OCI-LY3 (cell line): Measurements from ENCODE around the gene OR52K1.

Experiments used
- CTCF ChIP-seq: fragments of 200-600, 300-600 bp; sonication (generic); IDR thresholded peaks from 2 replicates; pipeline ENCODE4 v1.5.1; 2014; ENCODE audit warnings: antibody characterized with exemption, low read length, low read depth
- EZH2phosphoT487 ChIP-seq: fragments of 200-600 bp; shearing (Covaris generic); IDR thresholded peaks from 2 replicates; pipeline ENCODE4 v1.6.1; 2018; ENCODE audit warnings: antibody characterized with exemption, mixed run types, low read depth

- TF ChIP-seq EZH2phosphoT487 (no peak), CTCF (no peak)
Observed at GRCh38 chr11:4541071-4541470, 58.6 kb downstream of the OR52K1 start.
